SK-N-SH (cell line): Measurements from ENCODE around the gene NFASC. TPM values are rescaled to one million over a fixed set of nuclear protein-coding genes. Genes with fewer than 3 reads are reported as not detected.

Experiments used
- CTCF ChIA-PET: fragments of 300-600, 350-600 bp; formaldehyde crosslinking; extraction: SDS; loops from one replicate; lab custom pipeline; 2021; lab: Yijun Ruan, JAX
- POLR2A ChIA-PET: fragments of 350-600 bp; sonication (Branson Sonifier 250); formaldehyde crosslinking; extraction: SDS; loops from one replicate; lab custom pipeline; 2020; ENCODE audit warnings: antibody characterized with exemption, inconsistent platforms; lab: Yijun Ruan, JAX
- DNase-seq: peaks from one replicate; pipeline ENCODE4 v3.0.0; 2012
- H2AFZ ChIP-seq: fragments of 200-600 bp; sonication (generic); 2 replicates; pipeline ENCODE4 v1.8.1; 2016; ENCODE audit warnings: antibody characterized with exemption, mild to moderate bottlenecking, low read depth
- H3F3A ChIP-seq: fragments of 200-600 bp; sonication (generic); replicated peaks from 2 replicates; pipeline ENCODE3; 2016; ENCODE audit warnings: antibody characterized with exemption, mild to moderate bottlenecking; ENCODE audit not compliant: insufficient read depth
- H3K27ac ChIP-seq, 2 experiments: fragments of 200-500 bp in 1 of 2; fragments of 200-600 bp in 1 of 2; sonication (Bioruptor generic) in 1 of 2; sonication (generic), shearing (Covaris generic) in 1 of 2; 2 replicates each; pipeline versions ENCODE4 v1.5.1 to v1.6.1; 2014 to 2016; ENCODE audit warnings: low read depth in 2 of 2, inconsistent platforms in 1 of 2, low read length in 1 of 2, mild to moderate bottlenecking in 1 of 2, mixed read lengths in 1 of 2
- H3K27me3 ChIP-seq: fragments of 200-600 bp; sonication (generic), shearing (Covaris generic); 2 replicates; pipeline ENCODE4 v1.6.1; 2016; ENCODE audit warnings: mixed run types; ENCODE audit not compliant: insufficient read depth
- H3K36me3 ChIP-seq, 2 experiments: fragments of 200-500 bp in 1 of 2; fragments of 200-600 bp in 1 of 2; sonication (Bioruptor generic) in 1 of 2; sonication (generic) in 1 of 2; replicated peaks in 1 of 2; 2 replicates each; pipeline versions ENCODE3 to v1.5.1; 2014 to 2016; ENCODE audit warnings: low read length in 1 of 2, mild to moderate bottlenecking in 1 of 2; ENCODE audit not compliant: insufficient read depth in 2 of 2, control insufficient read depth in 1 of 2
- H3K4me1 ChIP-seq, 2 experiments: fragments of 200-500 bp in 1 of 2; fragments of 200-600 bp in 1 of 2; sonication (Bioruptor generic) in 1 of 2; sonication (generic), shearing (Covaris generic) in 1 of 2; 2 replicates each; pipeline versions ENCODE4 v1.5.1 to v1.6.1; 2014 to 2016; ENCODE audit warnings: low read depth in 1 of 2, low read length in 1 of 2, mixed run types in 1 of 2; ENCODE audit not compliant: insufficient read depth in 2 of 2, control insufficient read depth in 1 of 2
- H3K4me2 ChIP-seq: fragments of 200-600 bp; sonication (generic), shearing (Covaris generic); 2 replicates; pipeline ENCODE4 v1.6.1; 2017; ENCODE audit warnings: mixed run types
- H3K4me3 ChIP-seq, 2 experiments: fragments of 200-500 bp in 1 of 2; fragments of 200-600 bp in 1 of 2; sonication (Bioruptor generic) in 1 of 2; sonication (generic), shearing (Covaris generic) in 1 of 2; 2 replicates each; pipeline versions ENCODE4 v1.5.1 to v1.8.1; 2014 to 2016; ENCODE audit warnings: low read depth in 2 of 2, inconsistent platforms in 1 of 2, low read length in 1 of 2, mild to moderate bottlenecking in 1 of 2, mixed read lengths in 1 of 2, moderate library complexity in 1 of 2
- H3K79me2 ChIP-seq: fragments of 200-600 bp; sonication (generic); 2 replicates; pipeline ENCODE4 v1.8.1; 2017; ENCODE audit warnings: mild to moderate bottlenecking; ENCODE audit not compliant: insufficient read depth
- H3K9ac ChIP-seq: fragments of 200-600 bp; sonication (generic); 2 replicates; pipeline ENCODE4 v1.6.1; 2017; ENCODE audit warnings: mixed run types
- H3K9me2 ChIP-seq: fragments of 200-600 bp; sonication (generic); 2 replicates; pipeline ENCODE4 v1.6.1; 2017; ENCODE audit warnings: mixed run types
- H3K9me3 ChIP-seq: fragments of 200-600 bp; sonication (generic); 2 replicates; pipeline ENCODE4 v1.6.1; 2017; ENCODE audit warnings: mixed run types, mild to moderate bottlenecking, moderate library complexity
- H4K20me1 ChIP-seq: fragments of 200-600 bp; sonication (generic); 2 replicates; pipeline ENCODE4 v1.6.1; 2017; ENCODE audit warnings: mild to moderate bottlenecking, mixed run types; ENCODE audit not compliant: insufficient read depth
- CHD2 ChIP-seq: fragments of 150-350 bp; IDR thresholded peaks from 2 replicates; pipeline ENCODE4 v1.6.1; 2018; ENCODE audit warnings: low read length; ENCODE audit not compliant: partially characterized antibody
- EP300 ChIP-seq, 2 experiments: IDR thresholded peaks; 2 replicates each; pipeline versions ENCODE4 v1.4.0 to v1.6.1; 2012; ENCODE audit warnings: borderline replicate concordance in 1 of 2, low read depth in 1 of 2, low read length in 1 of 2
- FOSL2 ChIP-seq: IDR thresholded peaks from 2 replicates; pipeline ENCODE4 v1.4.0; 2012; ENCODE audit warnings: low read depth, mild to moderate bottlenecking, moderate library complexity, borderline replicate concordance
- FOXM1 ChIP-seq: IDR thresholded peaks from 2 replicates; pipeline ENCODE4 v1.4.0; 2012; ENCODE audit warnings: low read depth, mild to moderate bottlenecking
- GABPA ChIP-seq: IDR thresholded peaks from 2 replicates; pipeline ENCODE4 v1.4.0; 2012; ENCODE audit warnings: low read depth, mild to moderate bottlenecking
- GATA2 ChIP-seq: sonication (generic); formaldehyde crosslinking; IDR thresholded peaks from 2 replicates; pipeline ENCODE4 v1.5.0; 2020; ENCODE audit warnings: mild to moderate bottlenecking, missing genetic modification reagents
- JUND ChIP-seq: IDR thresholded peaks from 2 replicates; pipeline ENCODE4 v1.4.0; 2012
- MXI1 ChIP-seq: IDR thresholded peaks from 2 replicates; pipeline ENCODE4 v1.6.1; 2012; ENCODE audit warnings: mild to moderate bottlenecking, low read depth, low read length, improper control_type of control experiment
- NRF1 ChIP-seq: IDR thresholded peaks from 2 replicates; pipeline ENCODE4 v1.6.1; 2012; ENCODE audit warnings: low read depth, mild to moderate bottlenecking, low read length
- PBX3 ChIP-seq: IDR thresholded peaks from 2 replicates; pipeline ENCODE4; 2012
- POLR2AphosphoS5 ChIP-seq: IDR thresholded peaks from 2 replicates; pipeline ENCODE4 v1.6.1; 2012; ENCODE audit warnings: low read depth, low read length
- RAD21 ChIP-seq: IDR thresholded peaks from 2 replicates; pipeline ENCODE4 v1.6.1; 2012; ENCODE audit warnings: mild to moderate bottlenecking, low read length
- RCOR1 ChIP-seq: fragments of 150-350 bp; IDR thresholded peaks from 2 replicates; pipeline ENCODE4 v1.6.1; 2017; ENCODE audit warnings: antibody characterized with exemption, low read length
- REST ChIP-seq: IDR thresholded peaks from 2 replicates; pipeline ENCODE4 v1.6.1; 2012; ENCODE audit warnings: mild to moderate bottlenecking, low read depth, low read length, moderate library complexity
- RFX5 ChIP-seq: IDR thresholded peaks from 2 replicates; pipeline ENCODE4 v1.6.1; 2012; ENCODE audit warnings: mild to moderate bottlenecking, improper control_type of control experiment, low read length
- SMC3 ChIP-seq: IDR thresholded peaks from 2 replicates; pipeline ENCODE4 v1.6.1; 2012; ENCODE audit warnings: low read depth, low read length, improper control_type of control experiment
- TCF12 ChIP-seq: IDR thresholded peaks from 2 replicates; pipeline ENCODE4 v1.4.0; 2012
- TEAD4 ChIP-seq: IDR thresholded peaks from 2 replicates; pipeline ENCODE4 v1.4.0; 2012; ENCODE audit warnings: mild to moderate bottlenecking, borderline replicate concordance; ENCODE audit not compliant: insufficient read depth
- USF1 ChIP-seq: IDR thresholded peaks from 2 replicates; pipeline ENCODE4 v1.4.0; 2012; ENCODE audit warnings: low read depth, borderline replicate concordance
- USF2 ChIP-seq: fragments of 150-350 bp; IDR thresholded peaks from 2 replicates; pipeline ENCODE4 v1.6.1; 2017; ENCODE audit warnings: antibody characterized with exemption, low read length, low read depth, borderline replicate concordance
- YY1 ChIP-seq: IDR thresholded peaks from 2 replicates; pipeline ENCODE4 v1.4.0; 2012; ENCODE audit warnings: low read depth, mild to moderate bottlenecking
- WGBS: methylation state at CpG from one replicate; pipeline ENCODE4 v1.1.6; 2017; ENCODE audit warnings: low lambda C conversion rate; 5-methylcytosine and 5-hydroxymethylcytosine counted together
- polyA plus RNA-seq, 3 experiments: library from polyadenylated mRNA; depleted of rRNA; stranded (reverse); fragments of >200 nt; gene quantifications; 2 replicates each; pipeline ENCODE4 v1.2.3, GENCODE V29; 2012

NFASC gene
- polyA plus RNA-seq, 1 of the 3 experiments (the other 2 are of a cell fraction) = 6.0 TPM

GRCh38 chr1:205068457-205069040 is 197.9 kb downstream of the NFASC start:
- Histone ChIP-seq H2AFZ (no peak overlapping the region), H3F3A (no peaks in the 10 kb centered on the region), H3K4me2 (no peak overlapping the region), H3K4me3 (no peak overlapping the region), H3K27me3 (no peaks in the 10 kb centered on the region), H3K9ac (no peak overlapping the region), H3K36me3 (no peaks in the 10 kb centered on the region), H3K9me2 (no peaks in the 10 kb centered on the region), H3K79me2 (no peaks in the 10 kb centered on the region), H3K27ac (no peak overlapping the region), H3K9me3 (no peaks in the 10 kb centered on the region), H4K20me1 (no peaks in the 10 kb centered on the region), H3K4me1 (no peaks in the 10 kb centered on the region)
- POLR2A ChIA-PET = no interaction called here
- no peak for DNase-seq
- WGBS = 26% methylated on average over 2 of the region's 2 CpGs
- no peak for TF ChIP-seq FOSL2
- no peak for TF ChIP-seq GABPA
- no peak for TF ChIP-seq GATA2 (CRISPR knock-in tag)
- no peak for TF ChIP-seq USF1
- TF ChIP-seq SMC3 = no peak
- no peak for TF ChIP-seq EP300 (IDR thresholded peaks at IDR 0.05; ENCODE audit: borderline replicate concordance in 1 of 2, low read depth in 1 of 2, low read length in 1 of 2)
- TF ChIP-seq TCF12 = no peak
- TF ChIP-seq FOXM1 = no peak
- TF ChIP-seq YY1 = no peak
- TF ChIP-seq, all 33 proteins: peak for 0
- CTCF ChIA-PET = interaction anchor here (1.3 to 6.9 kb wide), 6 partner anchors 9 to 261 kb away, joined by 3 to 55 read pairs (median 4); no protein-coding TSS in a partner anchor

GRCh38 chr1:205069371-205070125 is 198.9 kb downstream of the NFASC start:
- Histone ChIP-seq H4K20me1 (no peaks in the 10 kb centered on the region), H3K4me3 (no peak overlapping the region), H3K9me2 (no peaks in the 10 kb centered on the region), H3K9me3 (no peaks in the 10 kb centered on the region), H3K4me2 (no peak overlapping the region), H3K4me1 (no peaks in the 10 kb centered on the region), H3K79me2 (no peaks in the 10 kb centered on the region), H3K27me3 (no peaks in the 10 kb centered on the region), H2AFZ (no peak overlapping the region), H3K27ac (no peak overlapping the region), H3K9ac (no peak overlapping the region), H3F3A (no peaks in the 10 kb centered on the region), H3K36me3 (no peaks in the 10 kb centered on the region)
- TF ChIP-seq NRF1 = no peak
- no peak for TF ChIP-seq POLR2AphosphoS5
- no peak for TF ChIP-seq REST
- no peak for TF ChIP-seq RCOR1
- TF ChIP-seq RFX5 = no peak
- TF ChIP-seq RAD21 = no peak
- TF ChIP-seq CHD2 = no peak
- no peak for TF ChIP-seq PBX3
- TF ChIP-seq MXI1 = no peak
- TF ChIP-seq TEAD4 = no peak
- no peak for TF ChIP-seq TCF12
- no peak for TF ChIP-seq JUND
- no peak for TF ChIP-seq EP300 (IDR thresholded peaks at IDR 0.05; ENCODE audit: borderline replicate concordance in 1 of 2, low read depth in 1 of 2, low read length in 1 of 2)
- no peak for TF ChIP-seq YY1
- TF ChIP-seq USF2 = no peak
- ChIA-PET POLR2A (no interaction called here), CTCF (interaction anchor here (0.9 to 6.9 kb wide), 7 partner anchors 8 to 262 kb away, joined by 3 to 55 read pairs (median 4); no protein-coding TSS in a partner anchor)
- DNase-seq = peak; percentile 9
- 88% methylated on average over 28 of the region's 42 CpGs for WGBS
